Right lung (tissue), 10 donors: ENCODE results near the gene IVNS1ABP. TPM values are rescaled to one million over a fixed set of nuclear protein-coding genes. Genes with fewer than 3 reads are reported as not detected.
A peak's percentile ranks its signal among the peaks of the same experiment; 100 is the strongest.
"Not testable (repeated sequence)": the region's sequence is repeated elsewhere in the genome, so short reads cannot be mapped to it uniquely, and the experiment has no call there.

Experiments used
- DNase-seq, 2 donors: peaks; one replicate each; pipeline ENCODE4 v3.0.0-alpha.2; 2013
- long read RNA-seq, 8 donors: transcript quantifications; one replicate each; lab custom pipeline, GENCODE V29; 2026
- polyA plus RNA-seq, 5 donors: library from polyadenylated mRNA; unstranded; fragments of 120-200 nt; gene quantifications; one replicate each; pipeline versions ENCODE4 v1.2.1 to v1.2.3, GENCODE V29; 2013; ENCODE audit warnings: inconsistent platforms in 1 of 5, low replicate concordance in 1 of 5; ENCODE audit not compliant: insufficient read length in 5 of 5, insufficient read depth in 1 of 5

IVNS1ABP gene
- 100 to 1,000 TPM; 122 to 211 (median 200) TPM for polyA plus RNA-seq
- long read RNA-seq, donor 1, full-length matches to known transcripts = 12 of 159 reads
- long read RNA-seq, donor 1, partial matches to known transcripts = 147 of 159 reads
- long read RNA-seq, donor 1, other reads (novel, unspliced or antisense) = 0 of 159 reads
- long read RNA-seq, donor 2, full-length matches to known transcripts = 14 of 60 reads
- long read RNA-seq, donor 2, partial matches to known transcripts = 46 of 60 reads
- long read RNA-seq, donor 2, other reads (novel, unspliced or antisense) = 0 of 60 reads
- long read RNA-seq, donor 3, full-length matches to known transcripts = 19 of 74 reads
- long read RNA-seq, donor 3, partial matches to known transcripts = 55 of 74 reads
- long read RNA-seq, donor 3, other reads (novel, unspliced or antisense) = 0 of 74 reads
- long read RNA-seq, donor 4, full-length matches to known transcripts = 16 of 71 reads
- long read RNA-seq, donor 4, partial matches to known transcripts = 55 of 71 reads
- long read RNA-seq, donor 4, other reads (novel, unspliced or antisense) = 0 of 71 reads
- long read RNA-seq, donor 5, full-length matches to known transcripts = 9 of 78 reads
- long read RNA-seq, donor 5, partial matches to known transcripts = 69 of 78 reads
- long read RNA-seq, donor 5, other reads (novel, unspliced or antisense) = 0 of 78 reads
- long read RNA-seq, donor 6, full-length matches to known transcripts = 33 of 82 reads
- long read RNA-seq, donor 6, partial matches to known transcripts = 49 of 82 reads
- long read RNA-seq, donor 6, other reads (novel, unspliced or antisense) = 0 of 82 reads
- long read RNA-seq, donor 7, full-length matches to known transcripts = 17 of 41 reads
- long read RNA-seq, donor 7, partial matches to known transcripts = 24 of 41 reads
- long read RNA-seq, donor 7, other reads (novel, unspliced or antisense) = 0 of 41 reads
- long read RNA-seq, donor 8, full-length matches to known transcripts = 4 of 49 reads
- long read RNA-seq, donor 8, partial matches to known transcripts = 45 of 49 reads
- long read RNA-seq, donor 8, other reads (novel, unspliced or antisense) = 0 of 49 reads

- DNase-seq = peak; percentile 95
These were observed at the start of gene IVNS1ABP for GRCh38 chr1:185317034-185317885. Gene IVNS1ABP, minus strand, starts transcription at chr1:185317243. Its CDS starts 7,750 bp downstream, at chr1:185309493.

- no peak for DNase-seq
These were observed 48.9 kb upstream of the IVNS1ABP start for GRCh38 chr1:185365951-185366350.

- not testable (repeated sequence) for DNase-seq
These were observed 47.5 kb upstream of the IVNS1ABP start for GRCh38 chr1:185364528-185364927.

- DNase-seq = no peak
These were observed 46.2 kb upstream of the IVNS1ABP start for GRCh38 chr1:185363205-185363604.

- DNase-seq = no peak
These were observed 43.7 kb upstream of the IVNS1ABP start for GRCh38 chr1:185360714-185361113.

- no peak for DNase-seq
These were observed 41.9 kb upstream of the IVNS1ABP start for GRCh38 chr1:185358957-185359356.

GRCh38 chr1:185355947-185356346 is 38.9 kb upstream of the IVNS1ABP start:
- no peak for DNase-seq

GRCh38 chr1:185353124-185353523 is 36.1 kb upstream of the IVNS1ABP start:
- DNase-seq = no peak

- DNase-seq = peak; percentile 30 to 40
These were observed 34.9 kb upstream of the IVNS1ABP start for GRCh38 chr1:185351734-185352466.

- no peak for DNase-seq
These were observed 33.0 kb upstream of the IVNS1ABP start for GRCh38 chr1:185350027-185350442.

GRCh38 chr1:185349556-185349955 is 32.5 kb upstream of the IVNS1ABP start:
- no peak for DNase-seq

GRCh38 chr1:185348985-185349384 is 31.9 kb upstream of the IVNS1ABP start:
- DNase-seq = no peak

- DNase-seq = no peak
These were observed 31.3 kb upstream of the IVNS1ABP start for GRCh38 chr1:185348296-185348695.

- no peak for DNase-seq
These were observed 29.1 kb upstream of the IVNS1ABP start for GRCh38 chr1:185345913-185346720.

- DNase-seq = no peak
These were observed 26.3 kb upstream of the IVNS1ABP start for GRCh38 chr1:185343306-185343705.

- no peak for DNase-seq
These were observed 25.7 kb upstream of the IVNS1ABP start for GRCh38 chr1:185342672-185343259.

- DNase-seq = no peak
These were observed 25.0 kb upstream of the IVNS1ABP start for GRCh38 chr1:185342017-185342416.

- DNase-seq = no peak
These were observed 24.2 kb upstream of the IVNS1ABP start for GRCh38 chr1:185341196-185341781.
